COLO668 (cell line): ENCODE measurements around the gene MMEL1.
A peak's percentile ranks its signal among the peaks of the same experiment; 100 is the strongest.

Source experiments
- DNase-seq: peaks from one replicate; lab custom pipeline; 2025; ENCODE audit not compliant: unreplicated experiment; lab: John Stamatoyannopoulos, UW

The MMEL1 gene

GRCh38 chr1:2606881-2607621 lies 25.8 kb downstream of the MMEL1 start:
- no peak for DNase-seq

GRCh38 chr1:2606396-2606880 lies 26.4 kb downstream of the MMEL1 start:
- no peak for DNase-seq

- no peak for DNase-seq
Measured at GRCh38 chr1:2605509-2606395, 27.1 kb downstream of the MMEL1 start.

GRCh38 chr1:2604844-2605508 lies 27.8 kb downstream of the MMEL1 start:
- no peak for DNase-seq

- no peak for DNase-seq
Measured at GRCh38 chr1:2604156-2604843, 28.5 kb downstream of the MMEL1 start.

- no peak for DNase-seq
Measured at GRCh38 chr1:2603521-2604155, 29.2 kb downstream of the MMEL1 start.

GRCh38 chr1:2602866-2603520 lies 29.8 kb downstream of the MMEL1 start:
- no peak for DNase-seq

GRCh38 chr1:2602311-2602835 lies 30.4 kb downstream of the MMEL1 start:
- DNase-seq = no peak

- DNase-seq = no peak
Measured at GRCh38 chr1:2601721-2602303, 31.0 kb downstream of the MMEL1 start.

GRCh38 chr1:2598329-2598931 lies 34.4 kb downstream of the MMEL1 start:
- no peak for DNase-seq

GRCh38 chr1:2597441-2598328 lies 35.1 kb downstream of the MMEL1 start:
- no peak for DNase-seq

- peak; percentile 64 for DNase-seq
Measured at GRCh38 chr1:2596530-2597333, 36.1 kb downstream of the MMEL1 start.

- DNase-seq = no peak
Measured at GRCh38 chr1:2595812-2596529, 36.8 kb downstream of the MMEL1 start.

- no peak for DNase-seq
Measured at GRCh38 chr1:2595261-2595811, 37.5 kb downstream of the MMEL1 start.

GRCh38 chr1:2594641-2595131 lies 38.1 kb downstream of the MMEL1 start:
- DNase-seq = no peak
